Kidney tubule cell (primary cell): Measurements from ENCODE around the gene BLACAT1.

ENCODE experiments used
- DNase-seq: peaks from one replicate; pipeline ENCODE4 v3.0.0-alpha.2; 2018; ENCODE audit warnings: low spot score

BLACAT1 gene

GRCh38 chr1:205455581-205456382, at the start of gene BLACAT1:
Gene BLACAT1, minus strand, starts transcription at chr1:205456045.
- DNase-seq, result no peak

GRCh38 chr1:205505076-205505729, 49.4 kb upstream of the BLACAT1 start:
- DNase-seq, result peak; percentile 34

GRCh38 chr1:205504311-205505075, 48.6 kb upstream of the BLACAT1 start, which contains the start of gene CDK18:
Gene CDK18, plus strand, starts transcription at chr1:205504669. Its CDS starts 18,499 bp downstream, at chr1:205523168.
- DNase-seq, result peak; percentile 91

- DNase-seq, result no peak
These were observed 47.1 kb upstream of the BLACAT1 start for GRCh38 chr1:205502992-205503391.

- no peak for DNase-seq
These were observed 46.4 kb upstream of the BLACAT1 start for GRCh38 chr1:205502111-205502810.

GRCh38 chr1:205500240-205501233, 44.7 kb upstream of the BLACAT1 start:
- peak; percentile 57 for DNase-seq

- DNase-seq, result no peak
These were observed 43.9 kb upstream of the BLACAT1 start for GRCh38 chr1:205499789-205500188.

GRCh38 chr1:205497351-205497750, 41.5 kb upstream of the BLACAT1 start:
- DNase-seq, result no peak

- no peak for DNase-seq
These were observed 40.8 kb upstream of the BLACAT1 start for GRCh38 chr1:205496661-205497060.

GRCh38 chr1:205495237-205495823, 39.5 kb upstream of the BLACAT1 start:
- DNase-seq, result no peak

GRCh38 chr1:205494115-205494514, 38.3 kb upstream of the BLACAT1 start:
- no peak for DNase-seq

- peak; percentile 85 for DNase-seq
These were observed 37.6 kb upstream of the BLACAT1 start for GRCh38 chr1:205493241-205494085.

GRCh38 chr1:205492774-205493173, 36.9 kb upstream of the BLACAT1 start:
- no peak for DNase-seq

GRCh38 chr1:205492201-205492667, 36.4 kb upstream of the BLACAT1 start:
- DNase-seq, result peak; percentile 44

GRCh38 chr1:205491794-205492193, 35.9 kb upstream of the BLACAT1 start:
- DNase-seq, result no peak

GRCh38 chr1:205488074-205488723, 32.4 kb upstream of the BLACAT1 start:
- peak; percentile 75 for DNase-seq

- no peak for DNase-seq
These were observed 30.4 kb upstream of the BLACAT1 start for GRCh38 chr1:205486258-205486657.
